Measurements from ENCODE around the gene MADCAM1.

MADCAM1 gene

GRCh38 chr19:547836-548720 is 51.8 kb downstream of the MADCAM1 start:
- no peak overlapping the region for H3K9ac ChIP-seq (ENCODE audit: low read depth, low read length, poor library complexity, severe bottlenecking)
- H3K36me3 ChIP-seq (ENCODE audit: insufficient read depth, low read length): no peaks in the 10 kb centered on the region
- H3F3A ChIP-seq (ENCODE audit: low read depth): no peaks in the 10 kb centered on the region
- no peaks in the 10 kb centered on the region for H3K9me2 ChIP-seq (replicated peaks; ENCODE audit: low read depth, low read length)
- H3K4me1 ChIP-seq (ENCODE audit: insufficient read depth, low read length, poor library complexity, severe bottlenecking): no peaks in the 10 kb centered on the region
- no peak overlapping the region for H2AFZ ChIP-seq (ENCODE audit: low read length)
- TF ChIP-seq CTCF (conservative IDR thresholded peaks at IDR 0.05; ENCODE audit: low read length): no peak
- TF ChIP-seq EZH2phosphoT487 (IDR thresholded peaks at IDR 0.05; ENCODE audit: borderline replicate concordance): no peak
- no peak overlapping the region for H3K4me2 ChIP-seq (ENCODE audit: low read depth, low read length, poor library complexity, severe bottlenecking)
- no peaks in the 10 kb centered on the region for H3K79me2 ChIP-seq (ENCODE audit: insufficient read depth, low read length)
- no peak overlapping the region for H3K4me3 ChIP-seq (ENCODE audit: low read length, poor library complexity, severe bottlenecking)
- no peaks in the 10 kb centered on the region for H4K20me1 ChIP-seq (ENCODE audit: insufficient read depth, low read length, poor library complexity, severe bottlenecking)
- no peaks in the 10 kb centered on the region for H3K27me3 ChIP-seq (ENCODE audit: insufficient read depth, low read length, poor library complexity, severe bottlenecking)
- H3K9me3 ChIP-seq (ENCODE audit: insufficient read depth, low read depth, low read length): no peaks in the 10 kb centered on the region

DNA sequence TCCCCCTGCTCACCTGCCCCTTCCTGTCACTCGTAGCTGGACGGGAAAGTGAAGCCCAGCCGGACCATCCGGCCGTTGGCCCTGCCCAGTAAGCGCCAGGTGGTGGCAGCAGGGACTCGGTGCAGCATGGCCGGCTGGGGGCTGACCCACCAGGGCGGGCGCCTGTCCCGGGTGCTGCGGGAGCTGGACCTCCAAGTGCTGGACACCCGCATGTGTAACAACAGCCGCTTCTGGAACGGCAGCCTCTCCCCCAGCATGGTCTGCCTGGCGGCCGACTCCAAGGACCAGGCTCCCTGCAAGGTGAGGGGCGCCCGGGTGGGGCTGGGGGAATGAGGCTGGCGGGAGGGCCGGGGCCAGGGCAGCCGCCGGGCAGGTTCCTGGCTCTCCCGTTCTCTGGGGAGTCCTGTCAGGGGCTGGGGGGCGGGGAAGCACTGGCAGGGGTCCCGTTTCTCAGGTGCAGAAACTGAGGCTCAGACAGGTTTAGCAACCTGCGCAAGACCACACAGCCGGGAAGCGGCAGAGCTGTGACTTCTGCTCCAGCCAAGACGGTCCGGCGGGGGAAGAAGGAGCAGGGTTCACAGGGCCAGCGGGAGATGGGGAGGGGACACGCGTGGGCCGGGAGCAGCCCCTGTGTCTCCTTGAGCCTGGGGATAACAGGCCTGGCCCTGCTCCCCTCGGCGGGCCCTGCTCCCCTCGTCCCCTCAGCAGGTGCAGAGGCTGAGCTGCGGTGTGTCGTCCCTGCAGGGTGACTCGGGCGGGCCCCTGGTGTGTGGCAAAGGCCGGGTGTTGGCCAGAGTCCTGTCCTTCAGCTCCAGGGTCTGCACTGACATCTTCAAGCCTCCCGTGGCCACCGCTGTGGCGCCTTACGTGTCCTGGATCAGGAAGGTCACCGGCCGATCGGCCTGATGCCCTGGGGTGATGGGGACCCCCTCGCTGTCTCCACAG is 52.9 kb downstream of the MADCAM1 start:
- H3K36me3 ChIP-seq (ENCODE audit: insufficient read depth, low read length): no peaks in the 10 kb centered on the region
- H3K4me3 ChIP-seq (ENCODE audit: low read length, poor library complexity, severe bottlenecking): no peak overlapping the region
- no peaks in the 10 kb centered on the region for H3F3A ChIP-seq (ENCODE audit: low read depth)
- no peak overlapping the region for H3K9ac ChIP-seq (ENCODE audit: low read depth, low read length, poor library complexity, severe bottlenecking)
- H3K27me3 ChIP-seq (ENCODE audit: insufficient read depth, low read length, poor library complexity, severe bottlenecking): no peaks in the 10 kb centered on the region
- no peaks in the 10 kb centered on the region for H3K9me3 ChIP-seq (ENCODE audit: insufficient read depth, low read depth, low read length)
- no peaks in the 10 kb centered on the region for H3K9me2 ChIP-seq (replicated peaks; ENCODE audit: low read depth, low read length)
- no peaks in the 10 kb centered on the region for H4K20me1 ChIP-seq (ENCODE audit: insufficient read depth, low read length, poor library complexity, severe bottlenecking)
- no peaks in the 10 kb centered on the region for H3K79me2 ChIP-seq (ENCODE audit: insufficient read depth, low read length)
- H3K4me2 ChIP-seq (ENCODE audit: low read depth, low read length, poor library complexity, severe bottlenecking): no peak overlapping the region
- no peak overlapping the region for H2AFZ ChIP-seq (ENCODE audit: low read length)
- no peak for TF ChIP-seq CTCF (conservative IDR thresholded peaks at IDR 0.05; ENCODE audit: low read length)
- no peak for TF ChIP-seq EZH2phosphoT487 (IDR thresholded peaks at IDR 0.05; ENCODE audit: borderline replicate concordance)
- H3K4me1 ChIP-seq (ENCODE audit: insufficient read depth, low read length, poor library complexity, severe bottlenecking): no peaks in the 10 kb centered on the region

DNA sequence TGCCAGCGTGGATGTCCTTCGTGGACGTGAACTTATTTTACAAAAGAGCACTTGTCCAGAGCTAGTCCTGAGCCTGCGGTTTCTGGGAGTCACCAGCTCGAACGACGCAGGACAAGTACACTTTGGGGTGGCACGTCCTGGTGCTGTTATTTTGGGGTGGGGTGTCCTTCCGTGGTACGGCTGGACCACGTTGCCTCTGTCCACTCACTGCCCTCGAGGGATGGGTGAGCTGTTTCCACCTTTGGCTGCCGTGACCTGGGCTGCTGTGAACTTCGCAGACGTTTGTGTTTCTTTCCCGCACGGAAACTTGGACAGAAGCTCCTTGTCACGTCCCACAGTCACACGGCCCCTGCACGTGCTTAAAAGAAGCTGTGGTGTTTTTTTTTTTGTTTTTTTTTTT is 58.5 kb downstream of the MADCAM1 start:
- no peaks in the 10 kb centered on the region for H4K20me1 ChIP-seq (ENCODE audit: insufficient read depth, low read length, poor library complexity, severe bottlenecking)
- no peak overlapping the region for H3K4me3 ChIP-seq (ENCODE audit: low read length, poor library complexity, severe bottlenecking)
- no peaks in the 10 kb centered on the region for H3K9me3 ChIP-seq (ENCODE audit: insufficient read depth, low read depth, low read length)
- H3K4me2 ChIP-seq (ENCODE audit: low read depth, low read length, poor library complexity, severe bottlenecking): no peak overlapping the region
- no peak overlapping the region for H2AFZ ChIP-seq (ENCODE audit: low read length)
- no peaks in the 10 kb centered on the region for H3K79me2 ChIP-seq (ENCODE audit: insufficient read depth, low read length)
- no peaks in the 10 kb centered on the region for H3K9me2 ChIP-seq (replicated peaks; ENCODE audit: low read depth, low read length)
- no peak overlapping the region for H3K9ac ChIP-seq (ENCODE audit: low read depth, low read length, poor library complexity, severe bottlenecking)
- no peaks in the 10 kb centered on the region for H3K36me3 ChIP-seq (ENCODE audit: insufficient read depth, low read length)
- H3K4me1 ChIP-seq (ENCODE audit: insufficient read depth, low read length, poor library complexity, severe bottlenecking): no peaks in the 10 kb centered on the region
- H3K27me3 ChIP-seq (ENCODE audit: insufficient read depth, low read length, poor library complexity, severe bottlenecking): no peaks in the 10 kb centered on the region
- no peaks in the 10 kb centered on the region for H3F3A ChIP-seq (ENCODE audit: low read depth)
- TF ChIP-seq CTCF (conservative IDR thresholded peaks at IDR 0.05; ENCODE audit: low read length) (no peak), EZH2phosphoT487 (IDR thresholded peaks at IDR 0.05; ENCODE audit: borderline replicate concordance) (no peak)
